Posterior vena cava (tissue), 2 donors: Measurements from ENCODE around the gene ZNF836. TPM values are rescaled to one million over a fixed set of nuclear protein-coding genes. Genes with fewer than 3 reads are reported as not detected.

Experiments used
- DNase-seq: peaks from one replicate; pipeline ENCODE4 v3.0.0-alpha.2; 2020; ENCODE audit warnings: low spot score
- intact Hi-C, 2 donors: fragments of 100-400 bp; cut with DNase I; formaldehyde crosslinking; loops; one replicate each; pipeline versions ENCODE4 v1.14.1 to v1.14.2; 2022 to 2023
- total RNA-seq, 2 donors: library from RNA; stranded (reverse); fragmentation: NEBNext Ultra II Directional; extraction: Animal tissue kit (Norgen Biotek cat#: 25700); gene quantifications; one replicate each; pipeline ENCODE4 v1.2.1, GENCODE V29; 2021
- donor health status: DM: yes; HTN: yes; CAD: no.
- donor health status: DM: yes; HTN: yes; CAD: no.

The ZNF836 gene
- total RNA-seq, 2 donors from 2014 or later: 12.0 to 14.4 TPM

DNA sequence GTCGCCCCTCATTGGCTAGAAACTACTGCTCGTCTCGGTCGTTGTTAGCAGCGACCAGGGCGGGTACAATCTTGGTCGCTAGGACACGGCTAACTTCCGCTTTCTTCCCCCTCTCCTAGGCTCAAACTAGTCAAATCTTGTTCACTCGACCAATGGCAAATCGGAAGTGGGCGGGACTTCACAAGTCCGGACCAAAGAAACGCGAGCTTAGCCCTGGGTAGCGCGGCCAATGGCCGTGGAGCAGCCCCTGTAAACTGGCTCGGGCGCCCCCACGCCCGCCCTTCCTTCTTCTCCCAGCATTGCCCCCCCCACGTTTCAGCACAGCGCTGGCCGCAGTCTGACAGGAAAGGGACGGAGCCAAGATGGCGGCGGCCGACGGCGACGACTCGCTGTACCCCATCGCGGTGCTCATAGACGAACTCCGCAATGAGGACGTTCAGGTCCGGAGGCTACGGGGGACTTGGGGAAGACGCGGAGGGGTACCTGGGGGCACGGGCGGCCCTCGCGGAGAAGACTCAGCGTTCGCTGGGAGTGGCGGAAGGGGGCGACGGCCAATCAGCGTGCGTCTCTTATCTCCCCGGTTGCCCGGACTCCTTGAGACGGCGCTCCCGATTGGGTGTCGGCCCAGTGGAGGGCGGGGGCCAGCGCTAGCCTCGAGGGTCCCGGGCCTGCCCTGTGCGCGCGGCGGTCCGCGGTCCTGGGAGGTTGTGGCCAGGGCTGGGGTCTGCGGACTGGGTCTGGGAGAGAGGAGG is 18.5 kb upstream of the ZNF836 start, which contains the start of gene PPP2R1A:
Gene PPP2R1A (plus strand): TSS at position 318 of the 752 bp plus-strand sequence. CDS start 45 bp downstream, at position 363.
- intact Hi-C loops: no loop called here
- DNase-seq: peak; percentile 100

DNA sequence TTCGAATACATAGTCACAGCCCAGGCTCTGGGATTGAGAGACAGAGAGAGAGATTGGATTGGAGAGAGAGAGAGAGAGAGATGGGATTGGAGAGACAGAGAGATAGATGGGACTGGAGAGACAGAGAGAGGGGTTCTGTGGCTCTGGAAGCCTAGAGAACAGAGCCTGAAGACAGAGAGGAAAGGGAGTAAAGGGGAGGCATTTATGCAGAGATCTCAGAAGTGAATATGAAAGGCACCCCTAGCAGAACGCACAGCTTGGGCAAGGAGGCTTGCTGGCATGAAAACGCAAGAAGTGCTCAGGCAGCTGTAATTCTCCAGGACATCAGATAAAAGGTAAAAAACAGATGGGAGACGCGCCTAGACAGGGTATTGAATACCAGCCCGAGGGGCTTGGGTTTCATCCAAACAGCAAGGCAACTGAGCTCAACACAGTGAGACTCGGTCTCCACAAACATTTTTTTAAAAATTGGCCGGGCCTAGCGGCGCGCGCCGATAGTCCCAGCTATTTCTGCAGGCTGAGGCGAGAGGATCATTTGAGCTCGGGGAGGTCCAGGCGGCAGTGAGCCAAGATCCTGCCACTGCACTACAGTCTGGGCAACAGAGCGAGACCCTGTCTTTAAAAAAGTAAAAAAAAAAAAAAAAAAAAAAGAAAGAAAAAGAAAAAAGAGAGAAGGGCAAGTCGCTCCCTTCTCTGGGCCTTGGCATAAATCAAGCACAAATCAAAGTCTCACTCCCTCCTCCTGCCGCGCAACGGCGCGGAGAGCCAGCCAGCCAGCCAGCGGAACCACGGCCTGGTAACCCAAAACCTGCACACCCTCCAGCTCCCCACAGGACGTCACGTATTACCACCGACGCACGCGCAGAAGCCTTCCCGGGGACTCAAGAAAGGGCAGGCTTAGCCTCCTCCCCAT is 17.7 kb upstream of the ZNF836 start:
- peak; percentile 100 for DNase-seq
- intact Hi-C loops: no loop called here

DNA sequence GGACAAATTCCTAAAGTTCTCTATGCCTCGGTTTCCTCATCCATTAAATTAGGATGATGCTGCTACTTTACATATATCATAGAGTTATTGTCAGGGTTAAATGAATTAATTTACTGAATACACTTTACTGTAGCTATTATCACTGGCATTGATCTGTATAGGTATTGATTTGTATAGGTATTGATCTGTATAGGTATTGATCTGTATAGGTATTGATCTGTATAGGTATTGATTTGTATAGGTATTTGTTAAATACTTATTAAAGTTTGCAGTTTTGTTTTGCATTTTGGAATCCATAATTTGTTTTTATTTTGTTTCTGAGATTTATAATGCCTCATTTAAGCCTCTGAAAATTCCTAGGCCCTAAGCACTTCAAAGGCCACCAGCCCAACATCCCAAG is 16.0 kb upstream of the ZNF836 start:
- no peak for DNase-seq

DNA sequence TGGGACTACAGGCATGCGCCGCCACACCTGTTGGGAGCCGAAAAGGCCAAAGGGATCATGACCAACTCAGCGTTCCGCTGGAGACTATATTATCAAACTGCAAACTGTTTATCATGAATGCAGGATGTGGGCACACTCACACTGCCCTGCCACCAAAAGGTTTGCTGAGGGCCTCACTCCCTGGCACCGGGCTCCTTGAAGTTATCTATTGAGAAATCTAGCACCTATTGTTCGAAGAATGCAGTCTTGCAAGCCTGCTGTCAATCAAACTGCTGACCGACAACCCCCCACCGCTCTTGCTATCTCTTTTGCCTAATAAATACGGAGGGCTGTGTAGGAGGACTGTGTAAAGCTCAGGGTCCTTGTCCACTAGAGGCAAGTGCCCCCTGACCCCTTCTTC is 5.2 kb upstream of the ZNF836 start:
- intact Hi-C loops: no loop called here
- DNase-seq: no peak

More for the DNA sequence above, 16.0 kb upstream of the ZNF836 start:
- intact Hi-C loops: no loop called here

DNA sequence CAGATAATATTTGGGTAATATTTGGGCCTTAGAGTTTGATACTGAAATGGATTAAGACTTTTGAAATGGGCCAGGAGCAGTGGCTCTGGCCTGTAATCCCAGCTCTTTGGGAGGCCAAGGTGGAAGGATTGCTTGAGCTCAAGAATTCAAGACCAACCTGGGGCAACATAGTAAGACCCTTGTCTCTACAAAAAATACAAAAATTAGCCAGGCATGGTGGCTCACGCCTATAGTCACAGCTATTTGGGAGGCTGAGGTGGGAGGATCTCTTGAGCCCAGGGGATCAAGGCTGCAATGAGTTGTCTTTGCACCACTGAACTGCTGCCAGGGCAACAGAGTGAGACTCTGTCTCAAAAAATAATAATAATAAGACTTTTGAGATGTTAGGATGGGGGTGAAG is 926 bp upstream of the ZNF836 start:
- DNase-seq: no peak
- intact Hi-C loops: no loop called here

DNA sequence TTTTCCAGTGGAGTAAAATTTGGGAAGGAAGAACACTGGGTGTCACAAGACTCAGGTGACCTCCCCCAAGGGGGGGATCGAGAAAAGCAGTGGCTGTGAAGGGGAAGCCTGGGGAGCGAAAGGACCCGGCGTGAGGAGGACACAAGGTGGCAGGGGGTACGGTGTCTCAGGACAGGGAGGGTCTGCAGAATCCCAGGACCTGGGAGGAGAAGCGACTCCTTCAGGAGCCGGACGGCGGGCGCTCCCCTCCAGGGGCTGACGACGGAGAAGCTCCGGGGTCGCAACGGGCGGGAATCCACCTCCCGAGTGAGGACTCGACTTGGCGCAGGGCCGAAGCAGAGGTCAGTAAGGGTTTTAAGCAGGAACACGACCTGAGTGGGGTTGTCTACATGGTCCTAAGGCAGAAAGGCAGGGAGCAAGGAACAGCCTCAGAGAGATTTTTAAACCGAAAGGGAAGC is 529 bp downstream of the ZNF836 start:
- intact Hi-C loops: no loop called here
- DNase-seq: no peak

DNA sequence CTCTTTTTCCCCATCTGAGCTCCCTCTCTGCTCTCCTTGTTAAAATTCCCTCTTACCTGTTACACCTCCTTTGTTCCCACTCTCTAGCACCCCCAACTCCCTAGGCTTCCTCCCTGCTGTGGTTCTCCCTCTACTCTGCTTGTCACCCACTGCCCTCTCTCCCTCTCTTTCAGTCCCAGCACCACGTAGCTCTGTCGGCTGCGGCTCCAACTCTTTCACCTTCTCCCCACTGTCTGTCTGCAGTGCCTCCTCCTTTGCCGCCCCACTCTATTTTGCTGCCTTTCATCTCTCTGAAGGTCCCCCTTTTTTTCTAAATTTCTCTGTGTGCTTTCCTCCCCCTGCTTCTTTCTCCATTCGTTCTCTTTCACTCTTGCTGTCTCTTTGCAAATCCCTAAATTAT is 1.1 kb downstream of the ZNF836 start:
- no peak for DNase-seq
- intact Hi-C loops: no loop called here

DNA sequence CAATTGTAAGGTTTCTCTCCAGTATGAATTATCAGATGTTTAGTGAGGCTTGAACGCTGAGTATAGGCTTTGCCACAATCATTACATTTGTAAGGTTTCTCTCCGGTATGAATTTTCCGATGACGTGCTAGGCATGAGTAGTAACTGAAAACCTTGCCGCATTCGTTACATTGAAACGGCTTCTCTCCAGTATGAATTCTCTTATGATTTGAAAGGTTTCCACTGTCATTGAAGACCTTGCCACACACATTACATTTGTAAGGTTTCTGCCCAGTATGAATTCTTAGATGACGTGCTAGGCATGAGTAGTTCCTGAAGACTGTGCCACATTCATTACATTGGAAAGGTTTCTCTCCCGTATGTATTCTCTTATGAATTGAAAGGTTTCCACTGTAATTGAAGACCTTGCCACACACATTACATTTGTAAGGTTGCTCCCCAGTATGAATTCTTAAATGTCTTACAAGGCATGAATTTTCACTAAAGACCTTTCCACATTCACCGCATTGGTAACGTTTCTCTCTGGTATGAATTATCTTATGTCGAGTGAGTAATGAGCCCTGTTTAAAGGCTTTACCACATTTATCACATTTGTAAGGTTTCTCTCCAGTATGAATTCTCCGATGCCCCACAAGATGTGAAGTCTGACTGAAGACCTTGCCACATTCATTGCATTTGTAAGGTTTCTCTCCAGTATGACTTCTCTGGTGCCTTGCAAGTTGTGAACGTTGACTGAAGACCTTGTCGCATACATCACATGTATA is 15.6 kb downstream of the ZNF836 start:
- intact Hi-C loops: no loop called here
- no peak for DNase-seq

DNA sequence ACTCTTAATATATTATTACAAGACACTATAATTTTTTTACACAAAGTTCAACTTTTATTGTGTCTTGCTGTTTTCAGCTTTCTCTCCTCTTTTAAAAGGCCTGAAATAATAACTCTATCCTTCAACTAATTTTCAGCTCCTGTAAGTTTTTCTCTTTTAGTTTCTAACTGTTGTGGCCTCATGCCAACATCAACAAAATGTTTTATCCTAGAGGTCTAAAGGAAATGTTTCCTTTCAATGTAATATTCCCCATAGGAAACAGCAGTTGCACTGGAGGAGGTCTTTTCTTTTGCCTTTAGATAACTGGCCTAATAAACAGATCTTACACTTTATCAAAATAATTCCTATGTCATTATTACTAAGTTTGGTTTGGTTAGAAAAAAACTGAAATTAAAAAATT is 23.2 kb downstream of the ZNF836 start:
- intact Hi-C loops: no loop called here
- no peak for DNase-seq

DNA sequence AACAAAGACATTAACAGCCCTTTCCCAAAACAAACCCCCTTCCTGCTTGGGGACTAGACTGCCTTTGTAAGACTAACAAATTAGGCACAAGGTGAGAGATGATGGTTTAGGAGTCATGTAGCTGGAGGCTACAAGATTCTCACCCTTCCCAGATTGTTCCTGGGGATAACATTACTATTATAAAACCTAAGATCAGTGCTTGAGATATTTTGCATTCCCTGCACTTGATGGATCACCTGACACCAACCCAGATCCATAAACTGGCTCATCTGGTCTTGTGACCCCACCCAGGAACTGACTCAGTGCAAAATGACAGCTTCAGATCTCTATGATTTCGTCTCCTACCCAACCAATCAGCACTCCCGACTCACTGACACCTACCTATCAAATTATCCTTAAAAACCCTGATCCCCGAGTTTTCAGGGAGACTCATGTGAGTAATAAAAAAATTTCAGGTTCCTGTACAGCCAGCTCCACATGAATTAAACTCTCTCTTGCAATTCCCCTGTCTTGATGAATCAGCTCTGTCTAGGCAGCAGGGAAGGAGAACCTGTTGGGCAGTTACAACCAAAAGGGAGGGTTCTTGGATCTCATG is 29.3 kb downstream of the ZNF836 start:
- no peak for DNase-seq
- intact Hi-C loops: no loop called here

DNA sequence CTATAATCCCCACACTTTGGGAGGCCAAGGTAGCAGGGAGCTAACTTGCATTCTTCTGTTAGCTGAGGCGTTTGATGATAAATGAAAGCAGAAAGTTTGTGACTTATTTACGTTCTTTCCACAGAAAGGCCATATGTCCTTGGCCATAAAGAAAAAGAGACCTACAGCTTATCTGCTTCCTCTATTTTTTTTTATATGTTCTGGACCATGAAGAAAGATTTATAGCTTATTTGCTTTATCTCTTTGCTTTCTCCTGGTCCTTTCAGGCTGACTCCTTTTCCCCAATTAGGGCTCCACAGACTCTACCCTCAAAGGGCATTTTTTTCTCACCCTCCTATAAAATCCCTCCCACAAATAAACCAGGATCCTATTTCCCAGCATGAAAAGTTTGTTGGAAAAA is 30.2 kb downstream of the ZNF836 start:
- DNase-seq: no peak
- intact Hi-C loops: no loop called here

DNA sequence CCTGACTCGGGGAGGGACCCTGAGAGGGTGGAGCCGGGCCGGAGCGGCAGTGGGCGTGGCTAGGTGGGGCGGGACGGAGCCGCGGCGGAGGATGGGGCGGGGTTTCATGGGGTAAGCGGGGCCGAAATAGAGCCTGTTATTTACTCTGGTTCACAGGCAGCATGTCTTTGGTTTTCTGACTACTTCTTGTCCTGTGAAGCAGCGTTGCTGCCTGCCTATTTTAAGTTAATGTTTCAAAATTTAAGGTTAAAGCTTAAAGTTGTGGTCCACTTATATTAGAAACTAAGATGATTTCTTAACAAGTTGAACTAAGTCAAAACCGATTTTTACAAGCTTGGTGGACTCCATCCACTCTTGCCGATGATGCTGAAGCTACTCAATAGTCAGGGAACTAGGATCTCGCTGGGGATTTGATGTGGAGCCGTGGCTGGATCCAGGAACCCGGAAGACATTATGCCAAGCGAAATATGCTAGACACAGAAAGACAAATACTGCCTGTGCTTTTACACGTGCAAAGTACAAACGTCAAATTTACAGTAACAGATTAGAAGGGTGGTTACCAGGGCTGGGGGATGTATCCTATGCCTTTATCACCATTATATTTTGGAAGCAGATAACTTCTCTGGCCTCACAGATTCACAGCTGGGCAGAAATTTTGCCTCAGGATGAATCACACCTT is 31.2 kb downstream of the ZNF836 start:
- no peak for DNase-seq
- intact Hi-C loops: no loop called here

DNA sequence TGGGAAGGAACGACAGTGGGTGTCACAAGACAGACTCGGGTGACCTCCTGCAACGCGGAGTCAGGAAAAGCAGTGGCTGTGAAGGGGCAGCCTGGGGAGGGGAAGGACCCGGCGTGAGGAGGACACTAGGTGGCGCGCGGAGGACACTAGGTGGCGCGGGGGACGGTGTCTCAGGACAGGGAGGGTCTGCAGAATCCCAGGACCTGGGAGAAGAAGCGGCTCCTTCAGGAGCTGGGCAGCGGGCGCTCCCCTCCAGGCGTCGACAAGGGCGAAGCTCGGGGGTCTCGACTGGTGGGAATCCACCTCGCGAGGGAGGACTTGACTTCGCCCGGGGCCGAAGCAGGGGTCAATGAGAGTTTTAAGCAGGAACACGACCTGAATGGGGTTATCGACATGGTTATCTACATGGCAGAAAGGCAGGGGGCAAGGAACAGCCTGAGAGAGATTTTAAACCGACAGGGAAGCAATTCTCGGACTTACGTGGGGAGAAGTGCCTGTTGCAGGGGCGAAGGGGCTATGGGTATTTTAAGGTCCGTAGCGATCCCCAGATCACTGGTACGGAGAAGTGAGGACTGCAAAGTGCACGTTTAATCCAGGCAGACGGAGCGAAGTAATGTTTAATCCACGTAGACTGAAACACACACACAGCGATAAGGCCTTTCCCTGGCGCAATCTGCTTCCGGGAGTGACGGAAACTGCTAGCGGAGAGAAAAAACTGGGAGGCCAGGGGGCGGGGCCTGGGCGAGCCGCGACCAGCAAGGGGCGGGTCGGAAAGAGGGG is 32.0 kb downstream of the ZNF836 start, which contains the start of gene ZNF616:
Gene ZNF616 (minus strand): TSS at position 687 of the 780 bp plus-strand sequence. CDS start 9,426 bp downstream, outside the sequence.
- intact Hi-C loops: loop anchor here (2.0 to 10.0 kb wide), 2 partner anchors 97 to 105 kb away; no protein-coding TSS in a partner anchor
- DNase-seq: peak; percentile 99

DNA sequence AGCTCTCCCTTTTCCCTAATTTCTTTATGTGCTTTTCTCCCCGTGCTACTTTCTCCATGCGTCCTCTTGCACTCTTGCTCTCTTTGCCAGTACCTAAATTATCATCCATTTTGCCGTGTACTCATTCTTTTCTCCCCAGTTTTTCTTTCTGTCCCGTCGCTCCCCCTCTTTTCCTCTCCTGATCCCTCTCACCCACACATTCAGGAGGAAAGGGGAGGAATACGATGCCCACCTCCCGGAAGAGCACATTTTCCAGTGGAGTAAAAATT is 32.5 kb downstream of the ZNF836 start:
- intact Hi-C loops: loop anchor here (2.0 to 10.0 kb wide), 2 partner anchors 98 to 106 kb away; no protein-coding TSS in a partner anchor
- no peak for DNase-seq

DNA sequence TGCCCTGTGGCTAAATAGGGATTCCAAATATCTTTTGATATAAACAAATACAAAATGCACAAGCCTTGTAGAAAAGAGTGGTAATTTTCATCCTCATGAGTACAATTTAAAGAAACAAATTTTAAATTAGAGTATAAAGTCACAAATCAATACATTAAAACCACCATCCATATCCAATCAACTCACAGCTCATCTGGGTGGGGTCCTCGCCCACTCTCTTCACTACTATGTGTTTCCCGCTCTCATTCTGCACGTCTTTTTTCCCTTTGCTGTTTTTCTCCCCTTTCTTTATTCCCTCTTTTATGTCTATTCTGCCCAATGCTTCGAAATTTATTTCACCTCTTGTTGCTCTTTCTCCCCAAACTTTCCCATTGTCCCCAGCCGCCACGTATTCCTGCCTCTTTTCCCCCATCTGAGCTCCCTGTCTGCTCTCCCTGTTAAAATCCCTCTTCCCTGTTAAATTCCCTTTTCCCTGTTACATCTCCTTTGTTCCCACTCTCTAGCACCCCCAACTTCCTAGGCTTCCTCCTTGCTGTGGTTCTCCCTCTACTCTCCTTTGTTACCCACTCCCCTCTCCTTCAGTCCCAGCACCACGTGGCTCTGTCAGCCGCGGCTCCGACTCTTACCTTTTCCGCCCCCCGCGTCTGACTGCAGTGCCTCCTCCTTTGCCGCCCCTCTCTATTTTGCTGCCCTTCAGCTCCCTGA is 33.0 kb downstream of the ZNF836 start:
- intact Hi-C loops: loop anchor here (2.0 to 10.0 kb wide), 2 partner anchors 98 to 106 kb away; no protein-coding TSS in a partner anchor
- no peak for DNase-seq

DNA sequence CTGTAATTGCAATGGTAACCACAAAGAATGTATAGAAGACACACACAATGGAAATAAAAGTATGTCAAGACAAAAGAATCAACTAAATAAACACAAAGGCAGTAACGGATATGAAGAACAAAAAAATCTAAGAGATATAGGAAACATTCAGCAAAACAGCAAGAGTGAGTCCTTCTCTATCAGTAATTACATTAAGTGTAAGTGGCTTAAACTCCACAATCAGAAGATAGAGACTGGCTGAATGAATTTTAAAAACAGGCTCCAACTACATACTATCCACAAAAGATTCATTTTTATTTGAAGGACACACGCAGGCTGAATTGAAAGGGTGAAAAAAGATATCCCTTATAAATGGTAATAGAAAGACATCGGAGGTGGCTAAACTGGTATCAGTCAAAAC is 51.1 kb downstream of the ZNF836 start:
- intact Hi-C loops: no loop called here
- no peak for DNase-seq

DNA sequence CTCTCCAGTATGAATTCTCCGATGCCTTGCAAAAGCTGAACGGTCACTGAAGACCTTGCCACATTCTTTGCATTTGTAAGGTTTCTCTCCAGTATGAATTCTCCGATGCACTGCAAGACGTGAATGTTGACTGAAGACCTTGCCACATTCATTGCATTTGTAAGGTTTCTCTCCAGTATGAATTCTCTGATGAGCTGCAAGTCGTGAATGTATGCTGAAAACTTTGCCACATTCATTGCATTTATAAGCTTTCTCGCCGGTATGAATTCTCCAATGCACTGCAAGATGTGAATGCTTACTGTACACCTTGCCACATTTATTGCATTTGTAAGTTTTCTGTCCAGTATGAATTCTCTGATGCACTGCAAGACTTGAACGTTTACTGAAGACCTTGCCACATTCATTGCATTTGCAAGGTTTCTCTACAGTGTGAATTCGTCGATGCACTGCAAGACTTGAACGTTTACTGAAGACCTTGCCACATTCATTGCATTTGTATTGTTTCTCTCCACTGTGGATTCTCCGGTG is 55.8 kb downstream of the ZNF836 start:
- intact Hi-C loops: no loop called here

More for the DNA sequence above, 55.8 kb downstream of the ZNF836 start:
- no peak for DNase-seq
